A673 (cell line): Measurements from ENCODE around the gene SLC2A13.

Source experiments
- EZH2 ChIP-seq: fragments of 200-600 bp; sonication (generic); IDR thresholded peaks from 2 replicates; pipeline ENCODE4 v1.6.1; 2017; ENCODE audit warnings: borderline replicate concordance, low read depth, mild to moderate bottlenecking, mixed read lengths, antibody characterized with exemption, low read length; ENCODE audit not compliant: poor library complexity, severe bottlenecking
- TF ChIP-seq, protein P1 (sequence below): fragments of 300-800, 200-600 bp; sonication (generic); conservative IDR thresholded peaks from 2 replicates; pipeline ENCODE4 v1.5.1; 2017; ENCODE audit warnings: low read depth, mild to moderate bottlenecking, antibody characterized with exemption, low read length, moderate library complexity, mixed read lengths

DNA sequence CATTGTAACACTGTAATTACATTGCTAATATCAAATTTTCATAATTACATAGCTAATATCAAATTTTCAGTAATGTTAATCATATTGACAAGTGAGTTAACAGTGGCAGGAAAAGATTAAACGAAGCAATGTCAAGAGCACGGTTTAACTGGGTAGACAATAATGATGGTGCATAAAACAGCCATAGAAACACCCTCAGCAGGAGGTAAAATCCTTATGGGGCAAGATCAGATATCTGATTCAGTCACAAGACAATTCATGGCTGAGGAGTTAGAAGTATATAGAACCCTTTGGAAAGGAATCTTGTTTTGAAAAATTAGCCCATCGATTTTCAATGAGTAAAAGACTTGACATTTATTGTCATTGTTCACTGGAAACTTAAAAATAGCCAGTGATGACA lies 190.6 kb downstream of the SLC2A13 start:
- TF ChIP-seq, protein P1, sequence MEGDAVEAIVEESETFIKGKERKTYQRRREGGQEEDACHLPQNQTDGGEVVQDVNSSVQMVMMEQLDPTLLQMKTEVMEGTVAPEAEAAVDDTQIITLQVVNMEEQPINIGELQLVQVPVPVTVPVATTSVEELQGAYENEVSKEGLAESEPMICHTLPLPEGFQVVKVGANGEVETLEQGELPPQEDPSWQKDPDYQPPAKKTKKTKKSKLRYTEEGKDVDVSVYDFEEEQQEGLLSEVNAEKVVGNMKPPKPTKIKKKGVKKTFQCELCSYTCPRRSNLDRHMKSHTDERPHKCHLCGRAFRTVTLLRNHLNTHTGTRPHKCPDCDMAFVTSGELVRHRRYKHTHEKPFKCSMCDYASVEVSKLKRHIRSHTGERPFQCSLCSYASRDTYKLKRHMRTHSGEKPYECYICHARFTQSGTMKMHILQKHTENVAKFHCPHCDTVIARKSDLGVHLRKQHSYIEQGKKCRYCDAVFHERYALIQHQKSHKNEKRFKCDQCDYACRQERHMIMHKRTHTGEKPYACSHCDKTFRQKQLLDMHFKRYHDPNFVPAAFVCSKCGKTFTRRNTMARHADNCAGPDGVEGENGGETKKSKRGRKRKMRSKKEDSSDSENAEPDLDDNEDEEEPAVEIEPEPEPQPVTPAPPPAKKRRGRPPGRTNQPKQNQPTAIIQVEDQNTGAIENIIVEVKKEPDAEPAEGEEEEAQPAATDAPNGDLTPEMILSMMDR = no peak
- no peak for TF ChIP-seq EZH2
